Upper lobe of right lung (tissue), 1 donor: ENCODE data around the gene HNRNPR. TPM values are rescaled to one million over a fixed set of nuclear protein-coding genes. Genes with fewer than 3 reads are reported as not detected.
A peak's percentile ranks its signal among the peaks of the same experiment; 100 is the strongest.

Experiments
- ATAC-seq: fragments of 200-7000 bp; cut with Tn5 transposase; one replicate; pipeline ENCODE4 v1.9.1; 2020; ENCODE audit warnings: mild to moderate bottlenecking, moderate library complexity
- DNase-seq: peaks from one replicate; pipeline ENCODE4 v3.0.0-alpha.2; 2020
- H3K27ac ChIP-seq: fragments of 200-600 bp; one replicate; pipeline ENCODE4 v1.8.0; 2022
- H3K27me3 ChIP-seq: fragments of 200-600 bp; one replicate; pipeline ENCODE4 v1.8.0; 2022; ENCODE audit warnings: mild to moderate bottlenecking
- H3K36me3 ChIP-seq: fragments of 200-600 bp; one replicate; pipeline ENCODE4 v1.8.0; 2022
- H3K4me1 ChIP-seq: fragments of 200-600 bp; one replicate; pipeline ENCODE4 v1.8.0; 2022
- H3K4me3 ChIP-seq: fragments of 200-600 bp; one replicate; pipeline ENCODE4 v1.8.0; 2022; ENCODE audit warnings: mild to moderate bottlenecking
- H3K9me3 ChIP-seq: fragments of 200-600 bp; one replicate; pipeline ENCODE4 v1.8.0; 2022
- intact Hi-C: fragments of 100-400 bp; cut with DNase I; formaldehyde crosslinking; loops from one replicate; pipeline ENCODE4 v1.11.0; 2022
- total RNA-seq: library from RNA; stranded (reverse); fragmentation: NEBNext Ultra II Directional; extraction: Animal tissue kit (Norgen Biotek cat#: 25700); gene quantifications from one replicate; pipeline ENCODE4 v1.2.1, GENCODE V29; 2021
- TF ChIP-seq, protein P1 (sequence below): fragments of 200-600 bp; IDR thresholded peaks from one replicate; pipeline ENCODE4 v1.8.0; 2022; ENCODE audit warnings: antibody characterized with exemption
- donor health status: DM: no; HTN: yes; CAD: no; lungs with severe emphysema.

HNRNPR gene
- total RNA-seq, 1 donor from 2014 or later = 85.2 TPM

DNA sequence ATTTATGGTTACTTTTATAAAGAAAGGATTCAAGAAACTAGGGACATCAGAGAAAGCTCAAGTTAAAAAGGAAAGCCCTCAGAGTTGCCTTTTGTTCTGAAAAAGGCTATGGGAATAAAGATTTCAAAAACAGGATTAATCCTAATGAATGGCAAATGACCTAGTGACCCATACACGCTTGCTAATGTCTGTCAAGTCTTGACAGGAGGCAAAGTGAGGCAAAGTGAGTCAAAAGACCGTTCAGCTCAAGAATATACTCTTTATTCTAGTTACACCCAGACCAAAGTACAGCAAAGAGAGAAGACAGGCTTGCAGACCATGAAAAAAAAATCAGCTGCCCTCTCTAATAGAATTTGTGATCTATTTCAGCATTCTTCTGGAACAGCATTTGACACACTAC is 22.1 kb upstream of the HNRNPR start:
- TF ChIP-seq, protein P1, sequence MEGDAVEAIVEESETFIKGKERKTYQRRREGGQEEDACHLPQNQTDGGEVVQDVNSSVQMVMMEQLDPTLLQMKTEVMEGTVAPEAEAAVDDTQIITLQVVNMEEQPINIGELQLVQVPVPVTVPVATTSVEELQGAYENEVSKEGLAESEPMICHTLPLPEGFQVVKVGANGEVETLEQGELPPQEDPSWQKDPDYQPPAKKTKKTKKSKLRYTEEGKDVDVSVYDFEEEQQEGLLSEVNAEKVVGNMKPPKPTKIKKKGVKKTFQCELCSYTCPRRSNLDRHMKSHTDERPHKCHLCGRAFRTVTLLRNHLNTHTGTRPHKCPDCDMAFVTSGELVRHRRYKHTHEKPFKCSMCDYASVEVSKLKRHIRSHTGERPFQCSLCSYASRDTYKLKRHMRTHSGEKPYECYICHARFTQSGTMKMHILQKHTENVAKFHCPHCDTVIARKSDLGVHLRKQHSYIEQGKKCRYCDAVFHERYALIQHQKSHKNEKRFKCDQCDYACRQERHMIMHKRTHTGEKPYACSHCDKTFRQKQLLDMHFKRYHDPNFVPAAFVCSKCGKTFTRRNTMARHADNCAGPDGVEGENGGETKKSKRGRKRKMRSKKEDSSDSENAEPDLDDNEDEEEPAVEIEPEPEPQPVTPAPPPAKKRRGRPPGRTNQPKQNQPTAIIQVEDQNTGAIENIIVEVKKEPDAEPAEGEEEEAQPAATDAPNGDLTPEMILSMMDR = no peak
- no peak for DNase-seq
- intact Hi-C loops = no loop called here
- H3K27ac ChIP-seq = no peak overlapping the region
- H3K4me3 ChIP-seq = no peak overlapping the region
- H3K9me3 ChIP-seq = peaks cover 31% of the 10 kb centered on the region
- ATAC-seq = no peak
- H3K4me1 ChIP-seq = peaks cover 31% of the 10 kb centered on the region
- no peaks in the 10 kb centered on the region for H3K27me3 ChIP-seq
- peaks cover 31% of the 10 kb centered on the region for H3K36me3 ChIP-seq

DNA sequence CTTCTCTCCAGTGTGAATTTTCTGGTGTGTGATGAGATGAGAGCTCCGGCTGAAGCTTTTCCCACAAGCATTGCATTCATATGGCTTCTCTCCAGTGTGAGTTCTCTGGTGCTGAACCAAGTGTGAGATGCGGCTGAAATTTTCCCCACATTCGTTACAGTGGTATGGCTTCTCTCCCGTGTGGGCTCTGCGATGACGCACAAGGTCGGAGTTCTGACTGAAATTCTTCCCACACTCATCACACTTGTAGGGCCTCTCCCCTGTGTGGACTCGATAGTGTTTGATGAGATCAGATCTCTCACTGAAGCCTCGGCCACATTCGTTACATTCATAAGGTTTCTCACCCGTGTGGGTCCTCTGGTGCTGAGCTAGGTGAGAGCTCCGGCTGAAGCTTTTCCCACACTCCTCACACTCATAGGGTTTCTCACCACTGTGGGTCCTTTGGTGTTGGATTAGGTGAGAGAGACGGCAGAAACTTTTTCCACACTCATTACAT is 18.2 kb upstream of the HNRNPR start:
- Histone ChIP-seq H3K4me1 (peaks cover 10% of the 10 kb centered on the region), H3K9me3 (peaks cover 40% of the 10 kb centered on the region), H3K4me3 (no peak overlapping the region), H3K27me3 (no peaks in the 10 kb centered on the region), H3K36me3 (peaks cover 37% of the 10 kb centered on the region), H3K27ac (no peak overlapping the region)
- intact Hi-C loops = no loop called here
- DNase-seq = no peak
- TF ChIP-seq, protein P1 = no peak
- no peak for ATAC-seq

DNA sequence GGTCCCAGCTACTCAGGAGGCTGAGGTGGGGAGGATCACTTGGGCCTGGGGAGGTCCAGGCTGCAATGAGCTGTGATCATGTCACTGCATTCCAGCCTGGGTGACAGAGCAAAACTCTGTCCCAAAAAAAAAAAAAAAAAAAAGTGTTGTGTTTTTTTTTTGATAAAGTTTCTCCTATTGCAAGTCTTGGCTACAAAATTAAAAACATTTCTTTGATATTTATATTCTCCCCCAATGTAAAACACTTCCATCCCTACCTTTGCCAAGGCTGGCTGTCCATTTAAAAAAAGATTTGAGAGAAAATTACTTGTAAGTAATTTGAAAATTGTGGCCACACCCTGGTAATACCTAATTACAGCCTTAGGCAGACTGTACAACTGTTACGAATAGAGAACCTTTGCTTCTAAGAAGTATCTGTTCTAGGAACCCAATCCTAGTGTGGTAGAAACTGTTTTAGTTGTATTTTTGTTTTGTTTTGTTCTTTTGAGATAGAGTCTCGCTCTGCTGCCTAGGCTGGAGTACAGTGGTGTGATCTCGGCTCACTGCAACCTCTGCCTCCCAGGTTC is 14.3 kb upstream of the HNRNPR start:
- TF ChIP-seq, protein P1 = no peak

DNA sequence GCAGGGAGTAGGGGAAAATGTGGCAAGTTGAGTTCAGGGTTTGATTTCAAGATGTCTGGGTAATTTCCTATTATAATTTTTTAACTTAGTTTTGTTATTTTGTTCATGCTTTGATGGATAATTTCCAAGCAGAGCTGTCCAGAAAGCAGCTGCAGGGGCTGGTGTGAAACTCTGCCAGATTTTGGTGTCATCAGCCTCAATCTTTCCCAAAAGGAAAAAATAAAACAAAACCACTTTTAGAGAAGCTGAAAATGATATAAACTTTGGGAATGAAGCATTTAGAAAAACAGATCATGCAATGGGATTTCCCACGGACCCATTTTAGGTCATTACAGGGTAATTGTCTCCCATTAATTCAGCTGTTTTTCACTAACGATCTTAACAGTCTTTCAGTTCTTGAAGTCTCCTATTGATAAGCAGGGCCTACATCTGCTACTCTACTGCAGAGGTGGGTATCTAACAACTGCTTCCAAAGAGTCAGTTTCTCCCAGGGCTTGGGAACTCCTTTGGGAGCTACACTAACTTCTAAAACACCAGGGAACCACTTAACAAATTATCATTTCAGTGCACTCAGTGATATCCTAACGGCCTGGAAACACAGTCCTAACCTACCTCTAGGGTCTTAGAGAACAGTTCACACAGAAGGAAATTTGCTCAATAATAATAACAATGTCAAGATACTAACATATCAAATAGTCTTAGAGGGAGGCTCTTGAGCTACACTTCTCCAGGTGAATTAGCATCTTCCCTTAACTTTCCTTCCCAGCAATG is 13.2 kb upstream of the HNRNPR start:
- intact Hi-C loops = no loop called here
- H3K9me3 ChIP-seq = peaks cover 21% of the 10 kb centered on the region
- H3K36me3 ChIP-seq = peaks cover 16% of the 10 kb centered on the region
- no peak for DNase-seq
- TF ChIP-seq, protein P1 = no peak
- H3K27me3 ChIP-seq = no peaks in the 10 kb centered on the region
- ATAC-seq = no peak
- H3K4me1 ChIP-seq = no peaks in the 10 kb centered on the region
- peak overlapping the region; percentile 17 for H3K27ac ChIP-seq
- H3K4me3 ChIP-seq = no peak overlapping the region

More for the DNA sequence above, 14.3 kb upstream of the HNRNPR start:
- Histone ChIP-seq H3K36me3 (peaks cover 25% of the 10 kb centered on the region), H3K4me1 (no peaks in the 10 kb centered on the region), H3K9me3 (peaks cover 32% of the 10 kb centered on the region), H3K27ac (no peak overlapping the region), H3K27me3 (no peaks in the 10 kb centered on the region), H3K4me3 (no peak overlapping the region)
- ATAC-seq = no peak
- intact Hi-C loops = no loop called here
- no peak for DNase-seq

DNA sequence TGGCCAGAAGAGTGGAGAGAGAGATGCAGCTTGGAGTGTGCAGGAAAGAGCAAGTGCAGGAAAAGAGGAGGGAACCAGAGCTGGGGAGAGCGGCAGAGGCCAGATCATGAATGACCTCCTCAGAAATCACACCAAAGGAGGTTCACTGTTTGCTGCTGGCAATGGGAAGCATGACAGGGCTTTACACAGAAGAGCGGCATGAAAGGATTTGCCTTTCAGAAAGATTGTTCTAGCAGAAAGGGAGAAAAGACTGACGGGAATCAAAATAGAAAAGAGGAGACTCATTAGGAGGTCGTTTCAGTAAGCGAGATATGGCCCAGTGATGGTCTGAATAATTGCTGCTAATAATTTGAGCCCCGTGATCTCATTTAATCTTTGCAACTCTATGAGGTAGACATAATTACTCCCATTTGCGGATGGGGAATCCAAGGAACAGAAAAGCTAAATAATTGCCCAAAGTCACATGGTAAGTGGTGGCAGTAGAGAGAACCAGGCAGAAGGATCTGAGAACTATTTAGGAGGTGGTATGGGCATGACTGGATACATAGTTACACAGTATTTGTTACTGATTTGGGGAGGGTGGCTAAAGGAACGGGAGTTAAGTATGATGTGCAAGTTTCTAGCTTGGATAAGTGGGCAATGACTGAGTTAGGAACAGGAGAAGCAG is 12.5 kb upstream of the HNRNPR start:
- intact Hi-C loops = no loop called here
- peaks cover 10% of the 10 kb centered on the region for H3K36me3 ChIP-seq
- peaks cover 14% of the 10 kb centered on the region for H3K9me3 ChIP-seq
- no peak overlapping the region for H3K4me3 ChIP-seq
- no peaks in the 10 kb centered on the region for H3K27me3 ChIP-seq
- DNase-seq (no peak), ATAC-seq (no peak)
- TF ChIP-seq, protein P1 = no peak
- no peaks in the 10 kb centered on the region for H3K4me1 ChIP-seq
- H3K27ac ChIP-seq = no peak overlapping the region
